T-helper 2 cell treated with Interferon-gamma antibody and Interleukin-4, amounts not matched to agents 5 μg/mL and 100 μg/mL, for 36 hours (primary cell): ENCODE measurements around the gene RASAL2.
"Not testable (repeated sequence)": the region's sequence is repeated elsewhere in the genome, so short reads cannot be mapped to it uniquely, and the experiment has no call there.

Experiments
- DNase-seq: peaks from one replicate; pipeline ENCODE4 v3.0.0; 2021; ENCODE audit warnings: low spot score
- H3K27ac Mint-ChIP-seq: one replicate; pipeline ENCODE4 v1.8.0; 2021; ENCODE audit warnings: mild to moderate bottlenecking, mixed read lengths
- H3K27me3 Mint-ChIP-seq: one replicate; pipeline ENCODE4 v1.8.0; 2021; ENCODE audit warnings: low read depth, mixed read lengths
- H3K36me3 Mint-ChIP-seq: one replicate; pipeline ENCODE4 v1.8.0; 2021; ENCODE audit warnings: low read depth, mixed read lengths
- H3K4me1 Mint-ChIP-seq: one replicate; pipeline ENCODE4 v1.8.0; 2021; ENCODE audit warnings: low read depth, mixed read lengths
- H3K4me3 Mint-ChIP-seq: one replicate; pipeline ENCODE4 v1.8.0; 2022; ENCODE audit warnings: mild to moderate bottlenecking, moderate library complexity, mixed read lengths
- H3K9me3 Mint-ChIP-seq: one replicate; pipeline ENCODE4 v1.8.0; 2021; ENCODE audit warnings: mixed read lengths

The RASAL2 gene

GRCh38 chr1:178118524-178118923, 24.6 kb downstream of the RASAL2 start:
- H3K27ac Mint-ChIP-seq, result no peak overlapping the region
- H3K4me3 Mint-ChIP-seq, result no peak overlapping the region
- DNase-seq, result no peak
- no peaks in the 10 kb centered on the region for H3K27me3 Mint-ChIP-seq
- no peaks in the 10 kb centered on the region for H3K36me3 Mint-ChIP-seq
- no peaks in the 10 kb centered on the region for H3K9me3 Mint-ChIP-seq
- H3K4me1 Mint-ChIP-seq, result no peaks in the 10 kb centered on the region

- Mint-ChIP-seq H3K9me3 (no peaks in the 10 kb centered on the region), H3K36me3 (no peaks in the 10 kb centered on the region), H3K27ac (no peak overlapping the region), H3K4me3 (no peak overlapping the region), H3K27me3 (no peaks in the 10 kb centered on the region), H3K4me1 (no peaks in the 10 kb centered on the region)
- DNase-seq, result no peak
Measured at GRCh38 chr1:178119628-178120027, 25.7 kb downstream of the RASAL2 start.

DNA sequence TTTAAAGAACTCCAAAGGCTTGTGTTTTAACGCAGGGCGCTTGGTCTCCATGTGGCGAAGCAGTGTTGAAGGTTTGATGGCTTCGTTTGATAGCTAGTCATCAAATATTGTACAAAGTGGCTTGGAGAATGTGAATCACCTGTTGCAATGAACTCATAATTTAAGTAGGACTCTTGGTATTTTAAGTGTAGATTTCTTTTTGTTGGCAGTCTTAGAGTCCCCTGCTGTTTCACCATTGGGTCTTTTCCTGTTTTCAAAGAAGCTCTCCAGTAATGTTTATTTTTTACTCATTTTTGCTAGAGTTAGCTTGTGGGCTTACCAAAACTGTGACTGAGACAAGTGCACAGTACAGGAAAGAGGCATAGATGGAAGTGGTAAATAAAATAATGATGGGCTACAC, 26.2 kb downstream of the RASAL2 start:
- H3K4me1 Mint-ChIP-seq, result no peaks in the 10 kb centered on the region
- H3K36me3 Mint-ChIP-seq, result no peaks in the 10 kb centered on the region
- no peaks in the 10 kb centered on the region for H3K27me3 Mint-ChIP-seq
- no peak for DNase-seq
- H3K4me3 Mint-ChIP-seq, result no peak overlapping the region
- no peak overlapping the region for H3K27ac Mint-ChIP-seq
- no peaks in the 10 kb centered on the region for H3K9me3 Mint-ChIP-seq

GRCh38 chr1:178120520-178121052, 26.7 kb downstream of the RASAL2 start:
- H3K27ac Mint-ChIP-seq, H3K27me3 Mint-ChIP-seq, H3K9me3 Mint-ChIP-seq, DNase-seq, H3K36me3 Mint-ChIP-seq, H3K4me1 Mint-ChIP-seq, H3K4me3 Mint-ChIP-seq: not testable (repeated sequence)

- Mint-ChIP-seq H3K27ac (no peak overlapping the region), H3K36me3 (no peaks in the 10 kb centered on the region), H3K4me3 (no peak overlapping the region), H3K4me1 (no peaks in the 10 kb centered on the region), H3K27me3 (no peaks in the 10 kb centered on the region), H3K9me3 (no peaks in the 10 kb centered on the region)
- DNase-seq, result no peak
Measured at GRCh38 chr1:178121883-178122282, 28.0 kb downstream of the RASAL2 start.

DNA sequence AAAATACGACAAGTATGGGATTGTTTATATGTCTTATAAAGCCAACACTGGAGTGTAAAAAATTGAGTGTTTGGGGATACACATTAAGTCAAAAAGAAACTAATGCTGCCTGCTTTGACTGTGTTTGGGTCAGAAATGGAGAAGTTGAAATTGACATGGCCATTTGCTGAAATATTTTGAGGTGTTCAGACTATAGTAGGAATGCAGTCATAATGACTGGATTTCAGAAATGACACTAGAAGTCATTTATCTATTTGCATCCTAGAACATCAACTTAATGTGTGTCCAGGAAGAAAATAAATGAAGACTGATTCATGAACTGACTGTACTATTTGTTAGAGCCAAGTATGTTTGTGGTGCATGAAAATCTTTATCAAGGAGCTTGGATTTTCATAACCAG, 28.4 kb downstream of the RASAL2 start:
- no peaks in the 10 kb centered on the region for H3K9me3 Mint-ChIP-seq
- no peak overlapping the region for H3K27ac Mint-ChIP-seq
- no peak for DNase-seq
- no peaks in the 10 kb centered on the region for H3K4me1 Mint-ChIP-seq
- H3K4me3 Mint-ChIP-seq, result no peak overlapping the region
- no peaks in the 10 kb centered on the region for H3K36me3 Mint-ChIP-seq
- no peaks in the 10 kb centered on the region for H3K27me3 Mint-ChIP-seq

- DNase-seq, result no peak
- H3K27me3 Mint-ChIP-seq, result no peaks in the 10 kb centered on the region
- no peak overlapping the region for H3K4me3 Mint-ChIP-seq
- no peaks in the 10 kb centered on the region for H3K9me3 Mint-ChIP-seq
- no peaks in the 10 kb centered on the region for H3K4me1 Mint-ChIP-seq
- H3K27ac Mint-ChIP-seq, result no peak overlapping the region
- no peaks in the 10 kb centered on the region for H3K36me3 Mint-ChIP-seq
Measured at GRCh38 chr1:178124115-178124514, 30.2 kb downstream of the RASAL2 start.

GRCh38 chr1:178126261-178126660, 32.4 kb downstream of the RASAL2 start:
- Mint-ChIP-seq H3K27ac (no peak overlapping the region), H3K27me3 (no peaks in the 10 kb centered on the region), H3K4me3 (no peak overlapping the region), H3K36me3 (no peaks in the 10 kb centered on the region), H3K4me1 (no peaks in the 10 kb centered on the region), H3K9me3 (no peaks in the 10 kb centered on the region)
- DNase-seq, result no peak

GRCh38 chr1:178126741-178127185, 32.9 kb downstream of the RASAL2 start:
- Mint-ChIP-seq H3K36me3 (no peaks in the 10 kb centered on the region), H3K4me3 (no peak overlapping the region), H3K27me3 (no peaks in the 10 kb centered on the region), H3K27ac (no peak overlapping the region), H3K4me1 (no peaks in the 10 kb centered on the region), H3K9me3 (no peaks in the 10 kb centered on the region)
- DNase-seq, result no peak

DNA sequence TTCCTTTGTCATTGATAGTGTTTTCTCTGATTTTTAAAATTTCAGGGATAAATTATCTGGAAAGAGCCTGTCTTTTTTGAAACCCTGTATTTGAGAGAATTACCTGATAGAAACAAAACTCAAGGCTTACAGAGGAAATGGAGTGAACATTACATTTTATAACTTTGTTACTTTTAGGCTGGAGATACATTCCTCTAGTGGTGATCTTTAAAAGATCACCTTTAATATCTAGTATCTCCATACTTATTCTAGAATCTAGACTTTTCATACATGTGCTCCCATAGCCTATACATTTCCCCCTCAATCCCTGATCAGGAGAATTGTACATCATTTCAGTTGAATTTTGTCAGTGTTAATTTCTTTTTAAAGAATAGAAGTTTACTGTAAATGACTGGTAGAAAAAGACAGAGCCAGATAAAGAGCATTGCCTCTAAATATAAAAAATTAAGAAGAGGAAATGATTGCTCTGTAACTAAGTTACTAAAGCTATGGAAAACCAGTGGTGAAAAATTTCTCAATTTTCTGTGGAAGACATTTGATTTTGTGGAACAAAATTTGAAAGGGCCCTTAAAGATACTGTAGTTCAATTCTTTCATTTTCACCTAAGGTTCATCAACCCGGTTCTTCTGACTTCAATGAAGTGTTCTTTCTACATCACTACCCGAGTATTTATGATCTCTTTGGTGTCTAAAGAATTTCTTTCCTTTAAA, 33.7 kb downstream of the RASAL2 start:
- Mint-ChIP-seq H3K9me3 (no peaks in the 10 kb centered on the region), H3K4me1 (no peaks in the 10 kb centered on the region), H3K36me3 (no peaks in the 10 kb centered on the region), H3K4me3 (no peak overlapping the region), H3K27ac (no peak overlapping the region), H3K27me3 (no peaks in the 10 kb centered on the region)
- no peak for DNase-seq

- no peak for DNase-seq
- Mint-ChIP-seq H3K4me3 (no peak overlapping the region), H3K27ac (no peak overlapping the region)
Measured at GRCh38 chr1:178133239-178133989, 39.5 kb downstream of the RASAL2 start.

DNA sequence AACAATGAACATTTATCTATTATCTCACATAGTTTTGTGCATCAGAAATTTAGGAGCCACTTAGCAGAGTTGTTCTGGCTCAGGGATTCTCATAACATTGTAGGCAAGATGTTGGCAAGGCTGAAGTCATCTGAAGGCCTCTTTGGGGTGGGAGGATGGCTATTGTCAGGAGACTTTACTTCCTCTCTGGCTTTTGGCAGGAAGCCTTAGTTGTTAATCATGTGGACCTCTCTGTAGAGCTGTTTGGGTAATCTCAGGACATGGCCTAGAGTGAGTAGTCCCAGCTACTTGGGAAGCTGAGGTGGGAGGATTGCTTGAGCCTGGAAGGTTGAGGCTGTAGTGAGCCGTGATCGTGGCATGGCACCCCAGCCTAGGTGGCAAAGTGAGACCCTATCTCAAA, 40.2 kb downstream of the RASAL2 start:
- no peak overlapping the region for H3K4me3 Mint-ChIP-seq
- H3K9me3 Mint-ChIP-seq, result no peaks in the 10 kb centered on the region
- H3K27me3 Mint-ChIP-seq, result no peaks in the 10 kb centered on the region
- no peak for DNase-seq
- no peaks in the 10 kb centered on the region for H3K36me3 Mint-ChIP-seq
- no peaks in the 10 kb centered on the region for H3K4me1 Mint-ChIP-seq
- H3K27ac Mint-ChIP-seq, result no peak overlapping the region

More at GRCh38 chr1:178133239-178133989, 39.5 kb downstream of the RASAL2 start:
- Mint-ChIP-seq H3K36me3 (no peaks in the 10 kb centered on the region), H3K9me3 (no peaks in the 10 kb centered on the region), H3K27me3 (no peaks in the 10 kb centered on the region), H3K4me1 (no peaks in the 10 kb centered on the region)

DNA sequence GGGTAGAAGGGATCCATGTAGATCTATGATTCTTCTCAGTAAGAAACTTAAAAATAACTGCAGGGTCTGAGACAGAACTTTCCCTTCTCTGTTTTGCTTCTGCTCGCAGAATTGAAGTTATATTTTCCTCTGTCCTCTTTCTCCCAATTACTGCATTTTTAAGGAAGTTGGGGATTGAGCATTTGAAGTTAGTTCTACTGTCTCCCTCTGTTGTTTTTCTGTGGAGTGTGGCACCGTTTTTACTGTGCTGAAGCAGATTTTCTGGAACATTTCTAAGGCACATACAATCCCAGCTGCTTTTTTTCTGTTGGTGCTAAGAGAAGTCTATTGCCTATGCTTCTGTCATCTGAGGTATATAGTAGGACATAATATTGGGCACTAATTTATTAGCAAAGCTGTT, 43.3 kb downstream of the RASAL2 start:
- DNase-seq, result no peak
- H3K4me3 Mint-ChIP-seq, result no peak overlapping the region
- H3K4me1 Mint-ChIP-seq, result no peaks in the 10 kb centered on the region
- no peak overlapping the region for H3K27ac Mint-ChIP-seq
- H3K9me3 Mint-ChIP-seq, result no peaks in the 10 kb centered on the region
- no peaks in the 10 kb centered on the region for H3K27me3 Mint-ChIP-seq
- H3K36me3 Mint-ChIP-seq, result no peaks in the 10 kb centered on the region

DNA sequence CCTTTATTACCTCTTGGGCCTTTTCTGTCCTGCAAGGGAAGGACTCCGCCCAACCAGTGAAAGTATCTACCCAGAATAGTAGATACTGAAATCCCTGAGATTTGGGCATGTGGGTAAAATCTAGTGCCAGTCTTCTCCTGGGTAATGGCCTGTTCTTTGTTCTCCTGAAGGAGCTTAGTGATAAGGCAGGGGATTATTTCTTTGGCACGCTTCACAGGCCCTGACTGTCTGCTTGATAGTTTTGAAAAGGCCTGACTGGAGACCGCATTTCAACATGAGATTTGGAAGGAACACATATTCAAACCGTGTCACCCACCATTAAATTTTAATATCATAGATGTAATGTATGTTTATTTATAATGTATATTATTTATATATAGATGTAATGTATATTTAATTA, 48.9 kb downstream of the RASAL2 start:
- no peak for DNase-seq
- no peaks in the 10 kb centered on the region for H3K36me3 Mint-ChIP-seq
- H3K9me3 Mint-ChIP-seq, result no peaks in the 10 kb centered on the region
- H3K27me3 Mint-ChIP-seq, result no peaks in the 10 kb centered on the region
- H3K4me1 Mint-ChIP-seq, result no peaks in the 10 kb centered on the region
- H3K27ac Mint-ChIP-seq, result no peak overlapping the region
- no peak overlapping the region for H3K4me3 Mint-ChIP-seq
